DOHH2 (cell line): ENCODE results near the gene DNAJA3.

ENCODE experiments used
- H3F3A ChIP-seq: fragments of 200-600 bp; sonication (generic), shearing (Covaris generic); 2 replicates; pipeline ENCODE4 v1.6.0; 2016; ENCODE audit warnings: antibody characterized with exemption, mild to moderate bottlenecking; ENCODE audit not compliant: control insufficient read depth, insufficient read depth
- H3K27ac ChIP-seq: fragments of 200-600 bp; sonication (generic); 2 replicates; pipeline ENCODE4 v1.5.1; 2014; ENCODE audit warnings: low read depth, mild to moderate bottlenecking, low read length, moderate library complexity
- H3K27me3 ChIP-seq: fragments of 200-600 bp; sonication (generic); 2 replicates; pipeline ENCODE4 v1.6.1; 2014; ENCODE audit warnings: mild to moderate bottlenecking, low read length, mixed read lengths; ENCODE audit not compliant: control insufficient read depth
- H3K36me3 ChIP-seq: fragments of 200-600 bp; sonication (generic); 2 replicates; pipeline ENCODE4 v1.6.1; 2014; ENCODE audit warnings: mild to moderate bottlenecking, low read length, moderate library complexity, mixed read lengths; ENCODE audit not compliant: control insufficient read depth
- H3K4me1 ChIP-seq: fragments of 200-600 bp; sonication (generic); 2 replicates; pipeline ENCODE4 v1.6.1; 2014; ENCODE audit warnings: mild to moderate bottlenecking, low read length, mixed read lengths; ENCODE audit not compliant: control insufficient read depth
- H3K4me2 ChIP-seq: fragments of 200-600 bp; sonication (generic); 2 replicates; pipeline ENCODE4 v1.6.0; 2014; ENCODE audit warnings: mild to moderate bottlenecking, low read length, moderate library complexity
- H3K4me3 ChIP-seq: fragments of 200-600 bp; sonication (generic); 2 replicates; pipeline ENCODE4 v1.5.1; 2014; ENCODE audit warnings: mild to moderate bottlenecking, low read length, mixed read lengths
- H3K79me2 ChIP-seq: fragments of 200-600 bp; sonication (generic); 2 replicates; pipeline ENCODE4 v1.6.1; 2014; ENCODE audit warnings: mild to moderate bottlenecking, low read length, mixed read lengths; ENCODE audit not compliant: control insufficient read depth
- H3K9me2 ChIP-seq: fragments of 200-600 bp; sonication (generic); replicated peaks from 2 replicates; pipeline ENCODE4 v1.6.1; 2014; ENCODE audit warnings: mild to moderate bottlenecking, low read length, mixed read lengths; ENCODE audit not compliant: control insufficient read depth
- H3K9me3 ChIP-seq: fragments of 200-600 bp; sonication (generic); 2 replicates; pipeline ENCODE4 v1.6.1; 2014; ENCODE audit warnings: antibody characterized with exemption, low read length, mixed read lengths; ENCODE audit not compliant: control insufficient read depth, insufficient read depth
- H4K20me1 ChIP-seq: fragments of 200-600 bp; sonication (generic); 2 replicates; pipeline ENCODE4 v1.6.0; 2014; ENCODE audit warnings: low read depth, mild to moderate bottlenecking, antibody characterized with exemption, low read length, moderate library complexity; ENCODE audit not compliant: control insufficient read depth, insufficient read depth
- CTCF ChIP-seq: fragments of 200-600 bp; sonication (generic); IDR thresholded peaks from one replicate; pipeline ENCODE4 v1.5.1; 2014; ENCODE audit warnings: antibody characterized with exemption, mild to moderate bottlenecking, low read depth, low read length; ENCODE audit not compliant: poor library complexity, severe bottlenecking
- EZH2phosphoT487 ChIP-seq: fragments of 200-600 bp; sonication (generic); IDR thresholded peaks from 2 replicates; pipeline ENCODE4 v1.6.1; 2017; ENCODE audit warnings: borderline replicate concordance, mild to moderate bottlenecking, antibody characterized with exemption, low read length, moderate library complexity, mixed read lengths

DNAJA3 gene

GRCh38 chr16:4437366-4437765 lies 11.7 kb downstream of the DNAJA3 start:
- Histone ChIP-seq H3K9me3 (no peaks in the 10 kb centered on the region), H3K36me3 (peaks cover 91% of the 10 kb centered on the region), H3K27ac (no peak overlapping the region), H3K4me2 (no peak overlapping the region), H3K4me1 (no peaks in the 10 kb centered on the region), H3F3A (0 out of 2 replicates have a peak, but pooled peaks cover 3% of the 10 kb centered on the region), H3K4me3 (no peak overlapping the region), H3K9me2 (no peaks in the 10 kb centered on the region), H3K79me2 (peaks cover 39% of the 10 kb centered on the region), H3K27me3 (no peaks in the 10 kb centered on the region), H4K20me1 (peaks cover 3% of the 10 kb centered on the region; the same call in 1 of the 2 replicates)
- TF ChIP-seq EZH2phosphoT487, result no peak
- no peak for TF ChIP-seq CTCF

- H3K4me3 ChIP-seq, result no peak overlapping the region
- H4K20me1 ChIP-seq, result no peaks in the 10 kb centered on the region
- no peaks in the 10 kb centered on the region for H3K4me1 ChIP-seq
- no peaks in the 10 kb centered on the region for H3K27me3 ChIP-seq
- no peaks in the 10 kb centered on the region for H3K9me2 ChIP-seq
- no peaks in the 10 kb centered on the region for H3K9me3 ChIP-seq
- H3K79me2 ChIP-seq, result peaks cover 3% of the 10 kb centered on the region
- H3K36me3 ChIP-seq, result peaks cover 88% of the 10 kb centered on the region
- no peak overlapping the region for H3K27ac ChIP-seq
- no peak overlapping the region for H3K4me2 ChIP-seq
- H3F3A ChIP-seq, result no peaks in the 10 kb centered on the region
- TF ChIP-seq EZH2phosphoT487 (no peak), CTCF (no peak)
Measured at GRCh38 chr16:4442371-4442770, 16.7 kb downstream of the DNAJA3 start.

GRCh38 chr16:4443271-4443670 lies 17.6 kb downstream of the DNAJA3 start:
- Histone ChIP-seq H3F3A (no peaks in the 10 kb centered on the region), H4K20me1 (no peaks in the 10 kb centered on the region), H3K27ac (no peak overlapping the region), H3K4me3 (no peak overlapping the region), H3K4me1 (no peaks in the 10 kb centered on the region), H3K36me3 (peaks cover 86% of the 10 kb centered on the region), H3K27me3 (no peaks in the 10 kb centered on the region), H3K4me2 (no peak overlapping the region), H3K79me2 (no peaks in the 10 kb centered on the region; the same call in 1 of the 2 replicates), H3K9me3 (no peaks in the 10 kb centered on the region), H3K9me2 (no peaks in the 10 kb centered on the region)
- TF ChIP-seq EZH2phosphoT487 (no peak), CTCF (no peak)

GRCh38 chr16:4443986-4444385 lies 18.3 kb downstream of the DNAJA3 start:
- Histone ChIP-seq H4K20me1 (no peaks in the 10 kb centered on the region), H3K4me1 (no peaks in the 10 kb centered on the region), H3K27me3 (no peaks in the 10 kb centered on the region), H3K36me3 (peaks cover 85% of the 10 kb centered on the region), H3K79me2 (no peaks in the 10 kb centered on the region; the same call in 1 of the 2 replicates), H3K4me3 (no peak overlapping the region), H3F3A (no peaks in the 10 kb centered on the region), H3K9me2 (no peaks in the 10 kb centered on the region), H3K9me3 (no peaks in the 10 kb centered on the region), H3K4me2 (no peak overlapping the region), H3K27ac (no peak overlapping the region)
- TF ChIP-seq CTCF (no peak), EZH2phosphoT487 (no peak)
